ENCODE measurements around the gene PAIP1. TPM values are rescaled to one million over a fixed set of nuclear protein-coding genes. Genes with fewer than 3 reads are reported as not detected.
"Not testable (repeated sequence)": the region's sequence is repeated elsewhere in the genome, so short reads cannot be mapped to it uniquely, and the experiment has no call there.

The PAIP1 gene
- total RNA-seq, 4 donors from 2014 or later = 55.5 to 73.5 (median 65.2) TPM

GRCh38 chr5:43514025-43514424 lies 42.9 kb downstream of the PAIP1 start:
- TF ChIP-seq EP300 (IDR thresholded peaks at IDR 0.05) (no peak), POLR2A (IDR thresholded peaks at IDR 0.05) (no peak), CTCF (IDR thresholded peaks at IDR 0.05) (no peak)
- peaks cover 0 to 21% (median 10%) of the 10 kb centered on the region in 4 donors for H3K4me1 ChIP-seq
- no peaks in the 10 kb centered on the region for H3K36me3 ChIP-seq
- 24 to 28% methylated on average over 4 of the region's 4 CpGs for WGBS, 2 donors
- no peak for DNase-seq (ENCODE audit: low spot score in 2 of 2)
- no peaks in the 10 kb centered on the region for H3K9me3 ChIP-seq
- peak overlapping the region; percentile 48 to 76 (median 62) for H3K4me3 ChIP-seq
- no peak overlapping the region for H3K27ac ChIP-seq
- H3K27me3 ChIP-seq = no peaks in the 10 kb centered on the region

- peaks cover 0 to 20% (median 10%) of the 10 kb centered on the region in 4 donors for H3K4me1 ChIP-seq
- 93 to 98% methylated on average over 5 to 22 of the region's 36 CpGs for WGBS, 2 donors
- not testable (repeated sequence) for H3K9me3 ChIP-seq; H3K4me3 ChIP-seq; DNase-seq (ENCODE audit: low spot score in 2 of 2); H3K27ac ChIP-seq; H3K27me3 ChIP-seq; H3K36me3 ChIP-seq
Measured at GRCh38 chr5:43511062-43511461, 45.8 kb downstream of the PAIP1 start.

GRCh38 chr5:43498581-43498980 lies 58.3 kb downstream of the PAIP1 start:
- 92 to 96% methylated on average over 2 of the region's 2 CpGs for WGBS, 2 donors
- no peak for DNase-seq (ENCODE audit: low spot score in 2 of 2)

GRCh38 chr5:43497311-43498104 lies 59.4 kb downstream of the PAIP1 start:
- DNase-seq (ENCODE audit: low spot score in 2 of 2) = no peak
- no peaks in the 10 kb centered on the region for H3K27me3 ChIP-seq
- no peak overlapping the region for H3K4me3 ChIP-seq
- no peak overlapping the region for H3K27ac ChIP-seq
- WGBS, 2 donors = 92 to 98% methylated on average over 5 of the region's 5 CpGs
- H3K36me3 ChIP-seq = peaks cover 0 to 8% (median 0%) of the 10 kb centered on the region in 3 donors
- H3K4me1 ChIP-seq = no peaks in the 10 kb centered on the region
- H3K9me3 ChIP-seq = no peaks in the 10 kb centered on the region
- no peak for TF ChIP-seq EP300 (IDR thresholded peaks at IDR 0.05)
- no peak for TF ChIP-seq CTCF (IDR thresholded peaks at IDR 0.05)
- TF ChIP-seq POLR2A (IDR thresholded peaks at IDR 0.05) = no peak

More at GRCh38 chr5:43498581-43498980, 58.3 kb downstream of the PAIP1 start:
- Histone ChIP-seq H3K36me3 (peaks cover 0 to 9% (median 0%) of the 10 kb centered on the region in 3 donors), H3K27ac (no peak overlapping the region), H3K9me3 (no peaks in the 10 kb centered on the region), H3K4me1 (no peaks in the 10 kb centered on the region), H3K27me3 (no peaks in the 10 kb centered on the region), H3K4me3 (no peak overlapping the region)
- TF ChIP-seq CTCF (IDR thresholded peaks at IDR 0.05) = no peak
- no peak for TF ChIP-seq EP300 (IDR thresholded peaks at IDR 0.05)
- TF ChIP-seq POLR2A (IDR thresholded peaks at IDR 0.05) = no peak

GRCh38 chr5:43491326-43491725 lies 65.6 kb downstream of the PAIP1 start:
- Histone ChIP-seq H3K4me1 (no peaks in the 10 kb centered on the region), H3K27ac (no peak overlapping the region), H3K4me3 (no peak overlapping the region), H3K27me3 (no peaks in the 10 kb centered on the region), H3K36me3 (peaks cover 0 to 15% (median 0%) of the 10 kb centered on the region in 3 donors), H3K9me3 (no peaks in the 10 kb centered on the region)
- 95 to 97% methylated on average over 1 of the region's 1 CpG for WGBS, 2 donors
- no peak for DNase-seq (ENCODE audit: low spot score in 2 of 2)
- TF ChIP-seq EP300 (IDR thresholded peaks at IDR 0.05) (no peak), CTCF (IDR thresholded peaks at IDR 0.05) (no peak), POLR2A (IDR thresholded peaks at IDR 0.05) (no peak)

Data from tibial nerve (tissue), 4 donors.